Right cardiac atrium (tissue), 5 donors: ENCODE data around the gene TSPAN2. TPM values are rescaled to one million over a fixed set of nuclear protein-coding genes. Genes with fewer than 3 reads are reported as not detected.

Source experiments
- ATAC-seq, 2 donors: fragments of 200-7000 bp; cut with Tn5 transposase; one replicate each; pipeline versions ENCODE4 v1.8.0 to v1.9.1; 2020; ENCODE audit warnings: moderate library complexity in 2 of 2, mild to moderate bottlenecking in 1 of 2
- DNase-seq, 3 donors: peaks; one replicate each; pipeline ENCODE4 v3.0.0-alpha.2; 2020
- H3K27ac ChIP-seq: one replicate; pipeline ENCODE4 v1.5.1; 2013; ENCODE audit warnings: mild to moderate bottlenecking, low read length, control low read depth, moderate library complexity
- H3K27me3 ChIP-seq: one replicate; pipeline ENCODE4 v1.6.1; 2013; ENCODE audit not compliant: control insufficient read depth, insufficient read depth
- H3K4me1 ChIP-seq: one replicate; pipeline ENCODE4 v1.6.1; 2013; ENCODE audit warnings: low read length; ENCODE audit not compliant: control insufficient read depth, insufficient read depth
- H3K4me3 ChIP-seq: one replicate; pipeline ENCODE4 v1.5.1; 2013; ENCODE audit warnings: low read length, control low read depth
- H3K9me3 ChIP-seq: one replicate; pipeline ENCODE4 v1.6.1; 2013; ENCODE audit warnings: low read length; ENCODE audit not compliant: control insufficient read depth
- WGBS: extraction: QIAGEN DNeasy Blood & Tissue Kit; methylation state at CpG from one replicate; pipeline ENCODE4 v1.1.7; 2013; 5-methylcytosine and 5-hydroxymethylcytosine counted together
- intact Hi-C, 4 donors: fragments of 100-400 bp; cut with DNase I; formaldehyde crosslinking; loops; one replicate each; pipeline versions ENCODE4 v1.11.0 to v1.14.0; 2022 to 2023
- polyA plus RNA-seq: library from polyadenylated mRNA; stranded (reverse); fragments of 200-250 nt; gene quantifications from one replicate; pipeline ENCODE4 v1.2.3, GENCODE V29; 2013
- total RNA-seq, 4 donors: library from RNA; stranded (reverse); fragmentation: NEBNext Ultra II Directional; extraction: Animal tissue kit (Norgen Biotek cat#: 25700); gene quantifications; one replicate each; pipeline ENCODE4 v1.2.1, GENCODE V29; 2021
- donor health status: healthy with polysubstance abuse.
- donor health status: DM: no; HTN: yes; CAD: no.
- donor health status: DM: no; HTN: no; CAD: no.
- donor health status: DM: no; HTN: yes; CAD: no; lungs with severe emphysema.
- donor health status: DM: yes; HTN: yes; CAD: no.

TSPAN2 gene
- total and polyA plus RNA-seq, 5 donors: 6.5 to 17.4 (median 11.1) TPM

- DNase-seq: no peak
- intact Hi-C loops: no loop called here
- Histone ChIP-seq H3K9me3 (no peaks in the 10 kb centered on the region), H3K4me3 (no peak overlapping the region), H3K27me3 (no peaks in the 10 kb centered on the region), H3K4me1 (no peaks in the 10 kb centered on the region), H3K27ac (no peak overlapping the region)
- ATAC-seq: no peak
- 85% methylated on average over 7 of the region's 7 CpGs for WGBS
These were observed 25.9 kb downstream of the TSPAN2 start for GRCh38 chr1:115063228-115063901.

GRCh38 chr1:115062542-115063004 is 26.7 kb downstream of the TSPAN2 start:
- no peak overlapping the region for H3K4me3 ChIP-seq
- WGBS: 56% methylated on average over 7 of the region's 7 CpGs
- intact Hi-C loops: no loop called here
- peak; percentile 78 to 81 for ATAC-seq
- H3K27me3 ChIP-seq: no peaks in the 10 kb centered on the region
- no peaks in the 10 kb centered on the region for H3K4me1 ChIP-seq
- peak; percentile 46 to 78 (median 77) for DNase-seq
- H3K27ac ChIP-seq: no peak overlapping the region
- H3K9me3 ChIP-seq: no peaks in the 10 kb centered on the region

DNA sequence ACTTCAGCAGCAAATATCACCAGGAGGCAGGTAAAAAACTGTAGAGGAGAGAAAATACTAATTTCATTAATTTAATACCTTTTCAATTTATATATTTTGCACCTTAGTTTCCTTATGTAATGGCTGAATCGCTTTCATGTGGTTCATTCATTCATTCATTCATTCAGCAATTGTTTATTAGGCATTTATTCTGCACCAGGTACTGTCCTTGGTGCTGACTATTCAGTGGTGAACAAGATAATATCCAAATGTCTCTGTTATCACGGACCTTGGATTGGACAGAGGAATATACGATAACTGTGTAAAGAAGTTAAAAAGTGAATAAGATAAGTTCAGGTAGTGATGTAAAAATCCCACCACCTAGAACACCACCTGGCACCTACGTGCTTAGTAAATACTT is 28.8 kb downstream of the TSPAN2 start:
- Histone ChIP-seq H3K4me3 (no peak overlapping the region), H3K27ac (no peak overlapping the region), H3K9me3 (no peaks in the 10 kb centered on the region), H3K4me1 (peaks cover 4% of the 10 kb centered on the region), H3K27me3 (no peaks in the 10 kb centered on the region)
- intact Hi-C loops: no loop called here
- ATAC-seq: no peak
- DNase-seq: no peak
- 58% methylated on average over 4 of the region's 4 CpGs for WGBS

- no peak for DNase-seq
- 41% methylated on average over 2 of the region's 2 CpGs for WGBS
- Histone ChIP-seq H3K27me3 (no peaks in the 10 kb centered on the region), H3K27ac (no peak overlapping the region), H3K4me3 (no peak overlapping the region), H3K9me3 (no peaks in the 10 kb centered on the region), H3K4me1 (peaks cover 4% of the 10 kb centered on the region)
- intact Hi-C loops: loop anchor here in 1 of 4 donors (10.0 kb wide), 1 partner anchor 45 kb away; no protein-coding TSS in a partner anchor
- no peak for ATAC-seq
These were observed 30.0 kb downstream of the TSPAN2 start for GRCh38 chr1:115059316-115059715.

DNA sequence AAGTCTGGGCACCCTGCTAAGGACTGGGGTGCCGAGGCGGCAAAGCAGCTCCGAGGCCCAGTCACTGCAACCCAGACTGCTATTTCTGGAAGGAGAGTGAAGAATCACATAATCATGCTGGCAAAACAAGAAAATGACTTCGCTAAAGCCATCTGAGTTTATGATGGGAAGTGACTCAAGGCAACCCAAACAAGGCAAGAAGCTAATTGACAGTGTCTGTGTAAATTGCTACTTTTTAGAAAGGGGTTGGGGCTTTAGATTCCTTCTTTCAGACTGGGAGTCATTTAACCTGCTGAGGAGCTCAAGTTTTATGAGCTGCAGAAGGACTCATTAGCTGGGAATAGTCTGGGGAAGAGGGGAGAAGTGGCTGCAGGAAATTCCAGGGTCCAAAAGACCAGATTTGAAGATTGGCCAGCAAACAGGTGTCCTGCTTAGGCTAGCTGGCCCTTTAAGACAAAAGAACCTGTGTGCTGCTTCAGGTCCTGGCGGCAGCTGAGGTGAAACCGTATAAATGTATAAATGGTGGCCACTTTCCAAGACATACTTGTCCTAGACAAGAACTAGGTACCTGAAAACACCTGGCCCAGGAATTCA is 31.5 kb downstream of the TSPAN2 start:
- no peak for ATAC-seq
- WGBS: 93% methylated on average over 6 of the region's 6 CpGs
- Histone ChIP-seq H3K4me1 (peaks cover 4% of the 10 kb centered on the region), H3K9me3 (no peaks in the 10 kb centered on the region), H3K27me3 (no peaks in the 10 kb centered on the region), H3K4me3 (no peak overlapping the region), H3K27ac (no peak overlapping the region)
- DNase-seq: no peak
- intact Hi-C loops: loop anchor here in 1 of 4 donors (10.0 kb wide), 1 partner anchor 47 kb away; no protein-coding TSS in a partner anchor

DNA sequence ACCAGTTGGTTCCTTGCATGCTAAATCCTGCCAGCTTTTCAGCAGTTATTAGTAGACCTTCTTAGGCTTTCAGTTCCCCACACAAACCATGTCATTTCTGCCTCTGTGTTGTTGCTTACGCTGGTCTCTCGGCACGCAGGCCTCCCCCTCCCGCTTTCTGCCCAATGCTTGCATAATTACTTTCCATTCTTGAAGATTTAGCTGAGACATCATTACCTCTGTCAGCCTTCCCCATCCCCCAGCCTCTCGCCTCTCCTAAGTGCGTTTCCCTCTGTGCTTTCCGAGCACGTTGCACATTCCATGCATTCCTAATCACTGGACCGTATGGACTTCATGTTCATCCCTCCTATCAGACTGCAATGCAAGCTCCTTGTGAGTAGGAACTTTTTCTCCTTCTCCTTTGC is 32.9 kb downstream of the TSPAN2 start:
- Histone ChIP-seq H3K27me3 (no peaks in the 10 kb centered on the region), H3K4me3 (no peak overlapping the region), H3K27ac (no peak overlapping the region), H3K4me1 (peaks cover 4% of the 10 kb centered on the region), H3K9me3 (no peaks in the 10 kb centered on the region)
- peak in 1 of 2 donors; percentile 40 for ATAC-seq
- peak in 1 of 3 donors; percentile 66 for DNase-seq
- intact Hi-C loops: loop anchor here in 1 of 4 donors (10.0 kb wide), 1 partner anchor 48 kb away; no protein-coding TSS in a partner anchor
- WGBS: 37% methylated on average over 9 of the region's 9 CpGs

DNA sequence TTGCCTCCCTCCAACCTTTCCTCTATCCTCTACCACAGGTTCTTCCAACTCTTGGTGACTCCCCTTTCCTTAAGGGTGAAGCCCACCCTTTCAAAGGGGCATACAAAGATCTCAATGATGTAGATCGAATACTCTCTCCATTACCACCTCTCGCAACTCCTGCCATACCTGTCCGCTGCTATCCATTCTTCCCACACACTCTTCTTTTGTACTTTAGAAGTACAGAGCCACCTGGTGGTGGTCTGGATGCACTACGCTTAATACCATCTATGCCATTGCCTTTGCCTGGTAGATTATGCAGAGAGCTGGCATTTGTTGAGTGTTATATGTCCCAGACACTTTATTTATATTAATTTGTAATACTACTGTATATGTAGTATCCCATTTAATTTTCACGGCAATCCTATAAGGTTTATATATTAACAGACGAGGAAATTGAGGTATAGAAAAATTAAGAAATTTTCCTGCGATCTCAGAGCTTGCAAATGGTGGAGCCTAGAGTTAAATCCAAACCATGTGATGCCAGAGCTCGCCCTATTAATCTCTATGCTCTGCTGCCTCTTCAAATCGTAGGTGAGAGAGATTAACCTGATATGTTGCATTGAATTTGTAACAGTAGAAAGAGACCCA is 36.7 kb downstream of the TSPAN2 start:
- WGBS: 45% methylated on average over 9 of the region's 9 CpGs

DNA sequence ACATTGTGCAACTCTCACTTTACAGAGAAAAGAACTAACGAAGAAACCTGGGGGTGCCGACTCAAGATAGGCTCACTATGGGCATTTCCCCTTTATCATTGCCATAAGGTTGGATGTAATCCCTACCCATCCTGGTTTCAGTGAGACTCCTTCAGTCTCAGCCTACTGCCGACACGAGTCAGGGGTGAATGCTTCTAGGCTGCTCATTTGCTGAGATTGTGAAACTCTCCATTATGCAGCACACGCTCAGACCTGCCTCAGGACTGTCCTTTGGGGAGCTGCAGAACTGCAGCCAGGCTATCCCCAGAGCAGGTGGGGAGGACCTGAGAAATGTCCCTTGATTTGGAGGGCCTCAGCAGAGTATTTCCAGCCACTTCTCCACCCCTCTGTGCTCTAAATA is 37.5 kb downstream of the TSPAN2 start:
- no peaks in the 10 kb centered on the region for H3K9me3 ChIP-seq
- no peak overlapping the region for H3K4me3 ChIP-seq
- intact Hi-C loops: loop anchor here in 1 of 4 donors (5.0 to 10.0 kb wide), 2 partner anchors 53 to 75 kb away; no protein-coding TSS in a partner anchor
- no peak for ATAC-seq
- no peaks in the 10 kb centered on the region for H3K27me3 ChIP-seq
- WGBS: 84% methylated on average over 5 of the region's 5 CpGs
- H3K27ac ChIP-seq: no peak overlapping the region
- DNase-seq: no peak
- peaks cover 4% of the 10 kb centered on the region for H3K4me1 ChIP-seq

More for the DNA sequence above, 36.7 kb downstream of the TSPAN2 start:
- DNase-seq (peak in 2 of 3 donors; percentile 31 to 69), ATAC-seq (peak; percentile 60 to 61)
- intact Hi-C loops: loop anchor here in 1 of 4 donors (5.0 to 10.0 kb wide), 2 partner anchors 52 to 75 kb away; no protein-coding TSS in a partner anchor
- H3K27me3 ChIP-seq: no peaks in the 10 kb centered on the region
- no peak overlapping the region for H3K4me3 ChIP-seq
- peaks cover 4% of the 10 kb centered on the region for H3K4me1 ChIP-seq
- H3K9me3 ChIP-seq: no peaks in the 10 kb centered on the region
- H3K27ac ChIP-seq: no peak overlapping the region

DNA sequence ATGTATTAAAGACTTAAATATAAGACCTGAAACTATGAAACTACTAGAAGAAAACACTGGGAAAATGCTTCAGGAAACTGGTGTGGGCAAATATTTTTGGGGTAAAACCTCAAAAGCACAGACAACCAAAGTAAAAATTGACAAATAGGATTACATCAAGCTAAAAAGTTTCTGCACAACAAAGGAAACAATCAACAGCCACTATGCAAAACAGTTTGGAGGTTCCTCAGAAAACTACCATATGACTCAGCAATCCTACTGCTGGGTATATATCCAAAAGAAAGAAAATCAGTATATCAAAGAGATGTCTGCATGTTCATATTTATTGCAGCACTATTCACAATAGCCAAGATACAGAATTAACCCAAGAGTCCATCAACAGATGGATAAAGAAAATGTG is 42.6 kb downstream of the TSPAN2 start:
- ATAC-seq: no peak
- intact Hi-C loops: no loop called here

DNA sequence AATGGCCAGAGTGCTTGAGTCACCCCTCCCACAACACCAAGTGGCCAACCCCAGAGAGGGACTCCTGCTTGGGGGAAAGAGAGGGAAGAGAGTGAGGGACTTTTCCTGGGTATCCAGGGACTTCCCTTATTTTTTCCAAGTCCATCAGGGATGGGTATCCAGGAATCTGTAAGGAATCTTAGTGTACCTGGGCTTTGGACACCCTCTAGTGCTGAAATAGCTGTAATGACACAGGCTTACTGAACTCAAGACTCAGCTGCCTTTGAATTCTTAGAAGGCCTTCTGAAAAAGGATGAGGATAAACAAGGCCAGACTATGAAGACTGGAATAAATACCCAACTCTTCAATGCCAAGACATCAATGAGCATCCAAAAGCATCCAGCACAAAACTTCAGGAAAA is 47.6 kb downstream of the TSPAN2 start:
- intact Hi-C loops: no loop called here
- no peak for ATAC-seq

More for the DNA sequence above, 42.6 kb downstream of the TSPAN2 start:
- Histone ChIP-seq H3K27me3 (no peaks in the 10 kb centered on the region), H3K4me3 (no peak overlapping the region), H3K4me1 (no peaks in the 10 kb centered on the region), H3K27ac (no peak overlapping the region), H3K9me3 (no peaks in the 10 kb centered on the region)
- DNase-seq: no peak

DNA sequence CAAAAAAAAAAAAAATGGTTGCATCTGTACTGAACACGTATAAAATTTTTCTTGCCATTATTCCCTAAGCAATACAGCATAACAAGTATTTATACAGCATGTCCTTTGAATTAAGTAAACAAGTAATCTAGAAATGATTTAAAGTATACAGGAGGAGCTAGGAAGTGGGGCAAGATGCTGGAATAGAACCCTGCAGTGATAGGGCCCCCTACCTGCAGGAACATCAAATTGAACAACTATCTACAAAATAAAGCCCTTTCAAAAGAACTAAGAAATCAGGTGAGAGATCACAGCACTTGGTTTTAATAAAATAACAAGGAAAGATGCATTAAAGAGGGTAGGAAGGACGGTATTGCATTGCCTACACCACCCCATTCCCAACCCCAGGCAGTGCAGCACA is 48.8 kb downstream of the TSPAN2 start:
- WGBS: 79% methylated on average over 2 of the region's 2 CpGs
- no peak for DNase-seq
- H3K4me3 ChIP-seq: no peak overlapping the region
- H3K27me3 ChIP-seq: no peaks in the 10 kb centered on the region
- H3K4me1 ChIP-seq: no peaks in the 10 kb centered on the region
- no peak for ATAC-seq
- intact Hi-C loops: no loop called here
- H3K9me3 ChIP-seq: no peaks in the 10 kb centered on the region
- H3K27ac ChIP-seq: no peak overlapping the region

More for the DNA sequence above, 47.6 kb downstream of the TSPAN2 start:
- DNase-seq: no peak
- no peaks in the 10 kb centered on the region for H3K4me1 ChIP-seq
- no peaks in the 10 kb centered on the region for H3K27me3 ChIP-seq
- H3K27ac ChIP-seq: no peak overlapping the region
- H3K9me3 ChIP-seq: no peaks in the 10 kb centered on the region
- no peak overlapping the region for H3K4me3 ChIP-seq
